Airway epithelial cell (primary cell): ENCODE data around the gene YTHDF2. TPM values are rescaled to one million over a fixed set of nuclear protein-coding genes. Genes with fewer than 3 reads are reported as not detected.

Experiments
- total RNA-seq: library from RNA; depleted of rRNA; stranded (reverse); fragments of >200 nt; gene quantifications from 2 replicates; pipeline ENCODE4 v1.2.3, GENCODE V29; 2015

YTHDF2 gene
- 41.4 and 60.4 TPM in 2 replicates for total RNA-seq

DNA sequence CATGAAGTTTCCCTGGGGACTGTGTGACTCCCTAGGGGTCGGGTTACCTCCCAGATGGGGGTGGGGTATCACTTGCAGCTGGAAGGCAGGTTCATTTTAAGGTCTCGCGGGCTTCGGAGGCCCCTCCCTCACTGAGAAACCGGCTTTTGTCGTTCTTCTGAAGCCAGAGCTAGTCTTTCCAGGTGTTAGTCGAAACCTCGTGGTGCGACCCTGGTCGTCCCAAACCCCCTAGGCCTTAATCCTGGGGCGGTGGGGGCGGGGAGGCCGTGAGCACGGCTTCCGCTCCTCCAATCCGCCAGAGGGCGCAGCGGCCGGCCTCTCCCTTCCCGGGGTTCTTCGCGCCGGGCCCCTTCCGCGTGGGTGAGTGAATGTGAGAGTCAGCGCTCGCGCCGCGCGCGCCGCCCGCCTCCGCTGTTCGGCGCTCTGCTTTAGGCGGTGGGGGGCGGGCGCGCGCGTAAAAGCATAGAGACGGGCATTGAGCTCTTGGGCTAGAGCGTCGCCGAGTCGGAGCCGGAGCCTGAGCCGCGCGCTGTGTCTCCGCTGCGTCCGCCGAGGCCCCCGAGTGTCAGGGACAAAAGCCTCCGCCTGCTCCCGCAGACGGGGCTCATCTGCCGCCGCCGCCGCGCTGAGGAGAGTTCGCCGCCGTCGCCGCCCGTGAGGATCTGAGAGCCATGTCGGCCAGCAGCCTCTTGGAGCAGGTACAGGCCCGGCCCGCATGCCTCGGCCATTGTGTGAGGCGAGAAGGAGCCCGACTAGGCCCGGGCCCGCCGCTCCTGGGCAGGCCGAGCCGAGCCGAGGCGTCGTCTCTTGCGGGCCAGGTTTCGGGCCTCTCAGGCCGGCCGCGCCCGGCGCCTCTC is at the start of gene YTHDF2:
YTHDF2 (plus strand) TSS at position 491 of the 857 bp plus-strand sequence; CDS start at position 672, 181 bp downstream.

DNA sequence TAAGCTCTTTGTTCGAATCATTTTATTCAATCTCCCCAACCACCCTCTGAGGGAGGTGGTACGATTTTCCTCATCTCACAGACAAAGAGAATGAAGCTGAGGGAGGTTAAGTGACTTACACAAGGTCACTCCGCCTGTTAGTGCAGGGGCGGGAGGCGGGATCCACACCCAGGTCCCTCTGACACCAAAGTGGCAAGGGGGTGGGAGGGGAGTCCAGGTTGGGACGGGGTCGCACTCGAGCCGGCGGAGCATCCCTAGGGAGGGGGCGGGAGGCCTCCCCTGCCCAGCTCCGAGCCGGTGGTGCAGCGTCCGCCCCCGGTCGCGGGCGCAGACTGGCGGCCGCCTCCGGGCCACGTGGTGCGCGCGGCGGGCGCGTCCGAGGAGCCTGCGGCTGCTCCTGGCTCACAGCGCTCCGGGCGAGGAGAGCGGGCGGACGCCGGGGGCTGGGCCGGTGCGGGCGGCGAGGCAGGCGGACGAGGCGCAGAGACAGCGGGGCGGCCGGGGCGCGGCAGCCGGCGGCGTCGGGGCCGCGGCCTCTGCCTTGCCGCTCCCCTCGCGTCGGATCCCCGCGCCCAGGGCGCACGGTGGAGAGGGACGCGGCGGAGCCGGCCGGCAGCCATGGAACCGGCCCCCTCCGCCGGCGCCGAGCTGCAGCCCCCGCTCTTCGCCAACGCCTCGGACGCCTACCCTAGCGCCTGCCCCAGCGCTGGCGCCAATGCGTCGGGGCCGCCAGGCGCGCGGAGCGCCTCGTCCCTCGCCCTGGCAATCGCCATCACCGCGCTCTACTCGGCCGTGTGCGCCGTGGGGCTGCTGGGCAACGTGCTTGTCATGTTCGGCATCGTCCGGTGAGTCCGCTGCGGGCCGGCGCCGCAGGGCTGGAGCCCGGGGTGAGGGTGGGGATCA is 75.3 kb downstream of the YTHDF2 start, which contains the start of gene OPRD1:
OPRD1 (plus strand) TSS at position 405 of the 903 bp plus-strand sequence; CDS start at position 619, 214 bp downstream.

Other genes with a start within 250 kb of the YTHDF2 start
- 56.9 and 70.2 TPM in 2 replicates for gene RCC1, start 230.9 kb upstream of the YTHDF2 start, total RNA-seq
- 16.4 TPM in 2 replicates for gene TRNAU1AP, start 183.9 kb upstream of the YTHDF2 start, total RNA-seq
- gene RAB42, start 144.7 kb upstream of the YTHDF2 start, total RNA-seq: 0.07 and 0.51 TPM in 2 replicates
- gene TAF12, start 93.9 kb upstream of the YTHDF2 start, total RNA-seq: 20.0 and 21.4 TPM in 2 replicates
- not detected in 2 replicates for gene RNU11, start 88.3 kb upstream of the YTHDF2 start, total RNA-seq
- gene GMEB1, start 68.2 kb upstream of the YTHDF2 start, total RNA-seq: 6.4 and 9.5 TPM in 2 replicates
- not detected in 2 replicates for gene OPRD1, start 75.2 kb downstream of the YTHDF2 start, total RNA-seq
- 26.1 and 26.5 TPM in 2 replicates for gene EPB41, start 177.6 kb downstream of the YTHDF2 start, total RNA-seq